Endothelial cell of umbilical vein (primary cell): Measurements from ENCODE around the gene HCN2. TPM values are rescaled to one million over a fixed set of nuclear protein-coding genes. Genes with fewer than 3 reads are reported as not detected.

Experiments used
- BruUV-seq: library from RNA; stranded (reverse); fragments of 400-500 nt; replicated peaks from 2 replicates; lab custom pipeline; 2021; lab: Mats Ljungman, UMichigan
- CTCF ChIA-PET: fragments of 300-600, 350-600 bp; sonication (Branson Sonifier 250); formaldehyde crosslinking; loops from one replicate; lab custom pipeline; 2021; ENCODE audit warnings: antibody characterized with exemption, inconsistent platforms; lab: Charles Lee
- POLR2A ChIA-PET: fragments of 300-600, 350-600 bp; sonication (Branson Sonifier 250); formaldehyde crosslinking; loops from one replicate; lab custom pipeline; 2021; ENCODE audit warnings: antibody characterized with exemption, inconsistent platforms; lab: Charles Lee
- DNase-seq: peaks from one replicate; pipeline ENCODE4 v3.0.0-alpha.2; 2011; ENCODE audit warnings: low read depth, low spot score
- FAIRE-seq: peaks from 2 replicates; lab custom pipeline; 2011; peaks lifted over from hg19 to GRCh38; lab: Jason Lieb, UNC
- H2AFZ ChIP-seq: 2 replicates; pipeline ENCODE4 v1.6.0; 2012; ENCODE audit warnings: low read depth, low read length, control low read depth, inconsistent platforms
- H3K27ac ChIP-seq: 2 replicates; pipeline ENCODE4 v1.5.1; 2011; ENCODE audit warnings: low read depth, mild to moderate bottlenecking, control low read depth, low read length, moderate library complexity; ENCODE audit not compliant: insufficient read depth
- H3K27me3 ChIP-seq, 2 experiments: 2 replicates each; pipeline versions ENCODE4 v1.6.0 to v1.6.1; 2011; ENCODE audit warnings: low read length in 2 of 2, mixed read lengths in 1 of 2; ENCODE audit not compliant: control insufficient read depth in 2 of 2, insufficient read depth in 2 of 2
- H3K36me3 ChIP-seq, 2 experiments: 2 replicates in 1 of 2; 3 replicates in 1 of 2; pipeline ENCODE4 v1.5.1; 2011; ENCODE audit warnings: low read length in 2 of 2, mild to moderate bottlenecking in 1 of 2, moderate library complexity in 1 of 2; ENCODE audit not compliant: control insufficient read depth in 2 of 2, insufficient read depth in 2 of 2; ENCODE audit errors: extremely low read depth in 1 of 2
- H3K4me1 ChIP-seq: 3 replicates; pipeline ENCODE4 v1.5.1; 2011; ENCODE audit warnings: mild to moderate bottlenecking, low read length; ENCODE audit not compliant: control insufficient read depth, insufficient read depth; ENCODE audit errors: extremely low read depth
- H3K4me2 ChIP-seq: 2 replicates; pipeline ENCODE4 v1.6.1; 2011; ENCODE audit warnings: low read length, control low read depth, mixed read lengths; ENCODE audit not compliant: insufficient read depth
- H3K4me3 ChIP-seq, 3 experiments: fragments of 200-600 bp in 1 of 3; sonication (generic), shearing (Covaris generic) in 1 of 3; replicated peaks in 1 of 3; 2 replicates each; pipeline ENCODE4 v1.5.1; 2011 to 2016; ENCODE audit warnings: control low read depth in 3 of 3, low read length in 3 of 3, mild to moderate bottlenecking in 2 of 3, inconsistent platforms in 1 of 3, low read depth in 1 of 3, moderate library complexity in 1 of 3; ENCODE audit not compliant: insufficient read depth in 1 of 3
- H3K79me2 ChIP-seq: 2 replicates; pipeline ENCODE4 v1.6.0; 2012; ENCODE audit warnings: low read length, inconsistent platforms; ENCODE audit not compliant: control insufficient read depth, insufficient read depth
- H3K9ac ChIP-seq: replicated peaks from 2 replicates; pipeline ENCODE3; 2011; ENCODE audit warnings: low read length, control low read depth; ENCODE audit not compliant: insufficient read depth; ENCODE audit errors: extremely low read depth
- H3K9me1 ChIP-seq: replicated peaks from 3 replicates; pipeline ENCODE4 v1.6.0; 2011; ENCODE audit warnings: mild to moderate bottlenecking, low read length; ENCODE audit not compliant: control insufficient read depth, insufficient read depth; ENCODE audit errors: extremely low read depth
- H3K9me3 ChIP-seq: replicated peaks from 2 replicates; pipeline ENCODE4 v1.5.1; 2012; ENCODE audit warnings: low read length, inconsistent platforms; ENCODE audit not compliant: control insufficient read depth, insufficient read depth
- H4K20me1 ChIP-seq: replicated peaks from 2 replicates; pipeline ENCODE3; 2011; ENCODE audit warnings: mild to moderate bottlenecking, low read length; ENCODE audit not compliant: control insufficient read depth, insufficient read depth; ENCODE audit errors: extremely low read depth
- CTCF ChIP-seq, 2 donors: IDR thresholded peaks; 1 replicate in 1 of 2; 2 replicates in 1 of 2; pipeline ENCODE4 v1.5.1; 2011; ENCODE audit warnings: low read length in 2 of 2, mild to moderate bottlenecking in 2 of 2, moderate library complexity in 2 of 2, control low read depth in 1 of 2, inconsistent platforms in 1 of 2, low read depth in 1 of 2; ENCODE audit not compliant: insufficient read depth in 1 of 2; ENCODE audit errors: extremely low read depth in 1 of 2
- EZH2 ChIP-seq: IDR thresholded peaks from 2 replicates; pipeline ENCODE4 v1.6.1; 2012; ENCODE audit warnings: borderline replicate concordance, low read depth, mild to moderate bottlenecking, moderate library complexity, low read length, inconsistent platforms; ENCODE audit not compliant: severe bottlenecking
- FOS ChIP-seq: IDR thresholded peaks from 2 replicates; pipeline ENCODE4 v1.6.1; 2011; ENCODE audit warnings: mild to moderate bottlenecking, low read length, moderate library complexity, borderline replicate concordance; ENCODE audit not compliant: insufficient read depth
- GATA2 ChIP-seq: IDR thresholded peaks from 2 replicates; pipeline ENCODE4 v1.7.0; 2011; ENCODE audit warnings: low read depth, mild to moderate bottlenecking, moderate library complexity, mixed read lengths, low read length; ENCODE audit not compliant: insufficient read length, insufficient read depth
- JUN ChIP-seq: IDR thresholded peaks from 2 replicates; pipeline ENCODE4 v1.6.1; 2011; ENCODE audit warnings: borderline replicate concordance, low read depth; ENCODE audit not compliant: insufficient read length, insufficient read depth
- MYC ChIP-seq: IDR thresholded peaks from one replicate; pipeline ENCODE4 v1.6.1; 2011; ENCODE audit warnings: mild to moderate bottlenecking, low read depth, low read length
- POLR2A ChIP-seq: IDR thresholded peaks from 2 replicates; pipeline ENCODE4 v1.6.1; 2012; ENCODE audit warnings: low read depth, mild to moderate bottlenecking, control low read depth, low read length
- POLR2AphosphoS5 ChIP-seq: IDR thresholded peaks from 2 replicates; pipeline ENCODE4 v1.6.1; 2012; ENCODE audit warnings: low read depth, mild to moderate bottlenecking, control low read depth, low read length, moderate library complexity; ENCODE audit not compliant: insufficient read depth
- dilution Hi-C: fragments of 300-500 bp; cut with MboI; formaldehyde crosslinking; loops from one replicate; pipeline ENCODE4 v1.15.0; 2019; ENCODE audit warnings: low sequenced_read_pairs; ENCODE audit not compliant: extremely low pct_ligation_motif_present
- intact Hi-C: fragments of 100-400 bp; cut with micrococcal nuclease; formaldehyde crosslinking; loops from one replicate; pipeline ENCODE4 v1.10.0; 2022
- polyA plus RNA-seq, 4 experiments: library from polyadenylated mRNA; depleted of rRNA in 3 of 4; stranded (reverse) in 3 of 4; unstranded in 1 of 4; fragments of >200 nt; gene quantifications; 2 replicates each; pipeline versions ENCODE4 v1.2.1 to v1.2.3, GENCODE V29; 2011 to 2012; ENCODE audit warnings: missing spikeins in 1 of 4
- total RNA-seq: library from RNA; stranded (reverse); gene quantifications from 2 replicates; pipeline ENCODE4 v1.2.3, GENCODE V29; 2021
- TF ChIP-seq, protein P1 (sequence below): IDR thresholded peaks from 2 replicates; pipeline ENCODE4 v1.6.1; 2011; ENCODE audit not compliant: insufficient read depth, insufficient read length

HCN2 gene
- total and polyA plus RNA-seq, 2 donors (not counting 3 experiments of a cell fraction or from before 2014, with no cell fraction given) = 0.18 to 0.53 TPM

- Histone ChIP-seq H3K9me1 (no peaks in the 10 kb centered on the region), H3K36me3 (peaks cover 3 to 19% of the 10 kb centered on the region in 2 experiments), H3K27me3 (no peaks in the 10 kb centered on the region), H3K4me1 (no peaks in the 10 kb centered on the region), H3K9ac (no peak overlapping the region), H3K4me2 (no peak overlapping the region), H3K9me3 (no peaks in the 10 kb centered on the region), H4K20me1 (no peaks in the 10 kb centered on the region), H2AFZ (no peak overlapping the region), H3K79me2 (no peaks in the 10 kb centered on the region), H3K4me3 (no peak overlapping the region), H3K27ac (no peak overlapping the region)
- DNase-seq (no peak), FAIRE-seq (no peak)
- TF ChIP-seq POLR2A (no peak), FOS (no peak), MYC (no peak), JUN (no peak), CTCF (IDR thresholded peaks at IDR 0.05; ENCODE audit: extremely low read depth in 1 of 2, insufficient read depth in 1 of 2, low read depth in 1 of 2, low read length in 2 of 2) (no peak), GATA2 (no peak), EZH2 (no peak), POLR2AphosphoS5 (no peak)
- TF ChIP-seq, protein P1, sequence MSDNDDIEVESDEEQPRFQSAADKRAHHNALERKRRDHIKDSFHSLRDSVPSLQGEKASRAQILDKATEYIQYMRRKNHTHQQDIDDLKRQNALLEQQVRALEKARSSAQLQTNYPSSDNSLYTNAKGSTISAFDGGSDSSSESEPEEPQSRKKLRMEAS = no peak
- no TSS peak for BruUV-seq
- dilution Hi-C loops = no loop called here
- ChIA-PET POLR2A (no interaction called here), CTCF (no interaction called here)
- intact Hi-C loops = no loop called here
These were observed 28.0 kb downstream of the HCN2 start for GRCh38 chr19:617551-618246.
